Kidney (tissue), 14 donors: ENCODE measurements around the gene ZPBP2. TPM values are rescaled to one million over a fixed set of nuclear protein-coding genes. Genes with fewer than 3 reads are reported as not detected.

Experiments
- DNase-seq, 5 donors: peaks; one replicate each; pipeline ENCODE4 v3.0.0-alpha.2; 2013 to 2020
- FAIRE-seq: peaks from 2 replicates; lab custom pipeline; 2012; peaks lifted over from hg19 to GRCh38; lab: Jason Lieb, UNC
- H3K27ac ChIP-seq, 2 donors: one replicate each; pipeline ENCODE4 v1.7.0; 2013; ENCODE audit warnings: low read depth in 2 of 2, low read length in 2 of 2, inconsistent platforms in 1 of 2
- H3K27me3 ChIP-seq: one replicate; pipeline ENCODE4 v1.7.1; 2013; ENCODE audit warnings: low read length, inconsistent platforms; ENCODE audit not compliant: control insufficient read depth, insufficient read depth
- H3K36me3 ChIP-seq, 3 donors: one replicate each; pipeline versions ENCODE4 v1.7.0 to v1.7.1; 2013; ENCODE audit warnings: low read length in 3 of 3, control low read depth in 1 of 3, inconsistent platforms in 1 of 3; ENCODE audit not compliant: insufficient read depth in 3 of 3, control insufficient read depth in 2 of 3
- H3K4me1 ChIP-seq, 3 donors: one replicate each; pipeline versions ENCODE4 v1.7.0 to v1.7.1; 2013; ENCODE audit warnings: low read length in 3 of 3, inconsistent platforms in 1 of 3, low read depth in 1 of 3; ENCODE audit not compliant: control insufficient read depth in 2 of 3, insufficient read depth in 2 of 3
- H3K4me3 ChIP-seq, 3 donors: one replicate each; pipeline versions ENCODE4 v1.7.0 to v1.8.1; 2013; ENCODE audit warnings: low read length in 3 of 3, control low read depth in 1 of 3, inconsistent platforms in 1 of 3
- H3K9ac ChIP-seq, 3 donors: one replicate each; pipeline versions ENCODE4 v1.7.0 to v1.7.1; 2013; ENCODE audit warnings: low read length in 3 of 3, control low read depth in 1 of 3, inconsistent platforms in 1 of 3
- H3K9me3 ChIP-seq, 3 donors: one replicate each; pipeline versions ENCODE4 v1.7.0 to v1.7.1; 2013; ENCODE audit warnings: low read length in 3 of 3, control low read depth in 1 of 3, inconsistent platforms in 1 of 3; ENCODE audit not compliant: control insufficient read depth in 2 of 3, insufficient read depth in 1 of 3
- intact Hi-C: fragments of 100-400 bp; cut with DNase I; formaldehyde crosslinking; loops from one replicate; pipeline ENCODE4 v1.11.1; 2022
- polyA plus RNA-seq: library from polyadenylated mRNA; stranded (reverse); fragments of 350-450 nt; fragmentation: Illumina TruSeq; extraction: RNeasy Lipid Tissue Mini Kit (QIAGEN cat#74804); gene quantifications from one replicate; pipeline ENCODE4 v1.2.3, GENCODE V29; 2014; ENCODE audit warnings: low read depth, low replicate concordance; ENCODE audit not compliant: insufficient read depth
- total RNA-seq: library from RNA; stranded (reverse); fragmentation: NEBNext Ultra II Directional; extraction: Animal tissue kit (Norgen Biotek cat#: 25700); gene quantifications from one replicate; pipeline ENCODE4 v1.2.1, GENCODE V29; 2021
- TF ChIP-seq, protein P1 (sequence below): IDR thresholded peaks from 3 replicates; pipeline ENCODE4 v1.5.1; 2012; ENCODE audit warnings: mild to moderate bottlenecking, moderate library complexity, borderline replicate concordance; ENCODE audit not compliant: insufficient read depth; ENCODE audit errors: extremely low read depth
- donor health status: control.
- donor health status: control.
- donor health status: control.
- donor health status: control.
- donor health status: control.
- donor health status: DM: yes; HTN: yes; CAD: no.
- donor health status: Normal renal cell carcinoma (clear cell type).

ZPBP2 gene
- total and polyA plus RNA-seq, 2 donors from 2014 or later, result not detected

DNA sequence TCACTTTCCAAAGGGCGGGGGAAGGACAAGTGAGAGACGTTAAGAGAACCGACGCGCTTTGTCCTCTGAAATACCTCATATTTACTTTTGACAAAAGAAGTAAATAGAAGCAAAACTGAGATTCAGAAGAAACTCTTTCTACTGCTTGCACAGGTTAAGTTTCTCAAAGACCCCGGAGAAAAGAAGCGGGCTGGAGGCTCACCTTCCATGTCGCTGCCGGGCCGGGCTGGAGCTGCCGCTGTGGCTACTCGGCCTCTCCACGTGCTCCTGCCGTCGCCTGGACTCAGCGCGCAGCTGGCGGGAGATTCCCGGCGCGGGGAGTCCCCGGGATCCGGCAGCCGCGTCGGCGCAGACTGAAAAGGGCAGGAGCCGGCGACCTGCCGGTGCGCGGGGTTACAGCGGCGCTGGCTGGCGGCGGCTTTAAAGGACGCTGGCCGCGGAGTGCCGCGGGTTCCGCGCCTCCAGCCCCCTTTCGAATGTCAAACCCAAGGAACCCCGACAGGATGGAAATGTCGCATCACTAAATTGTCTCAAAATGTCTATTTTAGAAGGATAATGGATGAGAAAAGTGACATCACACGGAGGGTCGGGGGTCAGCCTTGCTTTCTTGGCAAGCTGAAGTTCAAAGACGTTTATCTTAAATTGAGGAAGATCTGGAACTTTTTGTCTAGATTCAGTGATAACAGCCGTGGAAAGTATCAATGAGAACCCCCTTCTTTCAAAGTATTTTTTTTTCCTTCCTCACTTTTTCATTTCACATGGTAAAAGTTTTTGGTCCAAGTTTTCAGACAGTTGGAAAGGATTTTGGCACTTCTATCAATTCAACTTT, 3.9 kb upstream of the ZPBP2 start, which contains the start of gene IKZF3:
TSS of gene IKZF3 (minus strand) at position 395 of the 829 bp plus-strand sequence. CDS start at position 209, 186 bp downstream.
- no peaks in the 10 kb centered on the region for H3K36me3 ChIP-seq
- H3K27me3 ChIP-seq, result peaks cover 35% of the 10 kb centered on the region
- intact Hi-C loops, result no loop called here
- H3K4me1 ChIP-seq, result peaks cover 0 to 2% (median 0%) of the 10 kb centered on the region in 3 donors
- H3K4me3 ChIP-seq, result no peak within 1 kb of the TSS
- TF ChIP-seq, protein P1, sequence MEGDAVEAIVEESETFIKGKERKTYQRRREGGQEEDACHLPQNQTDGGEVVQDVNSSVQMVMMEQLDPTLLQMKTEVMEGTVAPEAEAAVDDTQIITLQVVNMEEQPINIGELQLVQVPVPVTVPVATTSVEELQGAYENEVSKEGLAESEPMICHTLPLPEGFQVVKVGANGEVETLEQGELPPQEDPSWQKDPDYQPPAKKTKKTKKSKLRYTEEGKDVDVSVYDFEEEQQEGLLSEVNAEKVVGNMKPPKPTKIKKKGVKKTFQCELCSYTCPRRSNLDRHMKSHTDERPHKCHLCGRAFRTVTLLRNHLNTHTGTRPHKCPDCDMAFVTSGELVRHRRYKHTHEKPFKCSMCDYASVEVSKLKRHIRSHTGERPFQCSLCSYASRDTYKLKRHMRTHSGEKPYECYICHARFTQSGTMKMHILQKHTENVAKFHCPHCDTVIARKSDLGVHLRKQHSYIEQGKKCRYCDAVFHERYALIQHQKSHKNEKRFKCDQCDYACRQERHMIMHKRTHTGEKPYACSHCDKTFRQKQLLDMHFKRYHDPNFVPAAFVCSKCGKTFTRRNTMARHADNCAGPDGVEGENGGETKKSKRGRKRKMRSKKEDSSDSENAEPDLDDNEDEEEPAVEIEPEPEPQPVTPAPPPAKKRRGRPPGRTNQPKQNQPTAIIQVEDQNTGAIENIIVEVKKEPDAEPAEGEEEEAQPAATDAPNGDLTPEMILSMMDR, result peak; percentile 28
- FAIRE-seq (no peak), DNase-seq (peak; percentile 63 to 86 (median 78))
- no peak within 1 kb of the TSS for H3K27ac ChIP-seq
- no peak within 1 kb of the TSS for H3K9ac ChIP-seq
- no peaks in the 10 kb centered on the region for H3K9me3 ChIP-seq

GRCh38 chr17:39866013-39866730, 1.8 kb upstream of the ZPBP2 start:
- Histone ChIP-seq H3K9me3 (no peaks in the 10 kb centered on the region), H3K4me1 (peaks cover 0 to 2% (median 0%) of the 10 kb centered on the region in 3 donors), H3K27ac (no peak overlapping the region), H3K27me3 (peaks cover 32% of the 10 kb centered on the region), H3K36me3 (no peaks in the 10 kb centered on the region), H3K4me3 (no peak overlapping the region), H3K9ac (no peak overlapping the region)
- intact Hi-C loops, result no loop called here
- no peak for FAIRE-seq
- TF ChIP-seq, protein P1, result no peak
- DNase-seq, result no peak

DNA sequence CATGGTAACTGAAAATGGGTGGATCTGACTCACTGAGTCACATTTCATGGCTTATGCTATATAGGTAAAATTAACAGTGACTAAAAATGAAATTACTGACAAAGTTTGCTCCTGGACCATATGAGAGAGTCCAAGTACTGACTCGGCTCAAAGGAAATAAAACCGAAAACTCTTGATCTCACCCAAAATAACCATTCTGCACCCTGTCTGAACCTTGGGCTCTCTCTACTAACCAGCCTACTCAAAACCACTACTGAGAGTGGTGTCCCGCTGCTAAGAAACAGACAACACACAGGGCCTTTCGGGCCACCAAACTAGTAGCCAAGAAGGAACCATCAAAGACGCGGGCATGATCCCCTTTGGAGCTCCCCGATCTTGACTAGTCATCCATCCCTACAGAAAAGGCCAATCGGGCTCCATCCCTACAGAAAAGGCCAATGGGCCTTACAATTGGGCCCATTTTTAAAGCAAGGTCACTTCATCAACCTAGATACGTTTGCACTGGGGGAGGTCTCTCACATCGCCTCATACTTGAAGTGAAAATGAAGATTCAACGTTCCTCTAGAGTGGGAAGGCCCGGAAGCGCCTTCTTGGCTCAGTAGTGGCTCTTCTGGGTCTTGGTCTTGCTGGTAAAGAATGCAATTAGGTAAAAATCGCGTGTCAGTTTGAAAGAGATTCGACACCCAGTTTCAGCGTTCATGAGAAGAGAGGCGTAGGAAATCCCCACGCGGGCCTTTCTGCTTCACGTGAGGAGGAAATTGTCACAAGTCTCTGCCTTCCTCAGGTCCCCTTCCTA, 720 bp upstream of the ZPBP2 start:
- Histone ChIP-seq H3K9me3 (no peaks in the 10 kb centered on the region), H3K4me1 (peaks cover 0 to 2% (median 0%) of the 10 kb centered on the region in 3 donors), H3K9ac (no peak overlapping the region), H3K36me3 (no peaks in the 10 kb centered on the region), H3K27me3 (peaks cover 26% of the 10 kb centered on the region), H3K27ac (no peak overlapping the region), H3K4me3 (no peak overlapping the region)
- intact Hi-C loops, result no loop called here
- DNase-seq (no peak), FAIRE-seq (no peak)
- TF ChIP-seq, protein P1, result no peak
